H1 (cell line): ENCODE measurements around the gene DAB2IP. TPM values are rescaled to one million over a fixed set of nuclear protein-coding genes. Genes with fewer than 3 reads are reported as not detected.

Experiments used
- CTCF ChIA-PET: fragments of 300-600 bp; sonication (Branson Sonifier 250); formaldehyde crosslinking; loops from one replicate; lab custom pipeline; 2021; ENCODE audit not compliant: partially characterized antibody; lab: Charles Lee
- POLR2A ChIA-PET: fragments of 300-600 bp; sonication (Branson Sonifier 250); formaldehyde crosslinking; loops from one replicate; lab custom pipeline; 2021; ENCODE audit warnings: inconsistent platforms; ENCODE audit not compliant: partially characterized antibody; lab: Charles Lee
- DNase-seq, 2 experiments: peaks; one replicate each; pipeline versions ENCODE4 v3.0.0 to v3.0.0-alpha.2; 2010 to 2022; ENCODE audit warnings: low spot score in 2 of 2, low read depth in 1 of 2, mixed read lengths in 1 of 2
- FAIRE-seq: peaks from 2 replicates; lab custom pipeline; 2011; peaks lifted over from hg19 to GRCh38; lab: Jason Lieb, UNC
- H2AFZ ChIP-seq: 2 replicates; pipeline ENCODE4 v1.8.1; 2012; ENCODE audit warnings: low read length, inconsistent platforms
- H2AK5ac ChIP-seq: 2 replicates; pipeline ENCODE4 v1.6.1; 2013; ENCODE audit warnings: low read depth, low read length
- H2BK120ac ChIP-seq: replicated peaks from 2 replicates; pipeline ENCODE3; 2013; ENCODE audit warnings: low read depth, low read length, inconsistent platforms
- H2BK12ac ChIP-seq: 2 replicates; pipeline ENCODE4 v1.6.1; 2013; ENCODE audit warnings: low read depth, low read length
- H2BK15ac ChIP-seq: 2 replicates; pipeline ENCODE4 v1.6.1; 2013; ENCODE audit warnings: low read length
- H2BK20ac ChIP-seq: 2 replicates; pipeline ENCODE4 v1.6.1; 2013; ENCODE audit warnings: low read length
- H2BK5ac ChIP-seq: 2 replicates; pipeline ENCODE4 v1.6.1; 2013; ENCODE audit warnings: low read depth, low read length
- H3K14ac ChIP-seq: 2 replicates; pipeline ENCODE4 v1.6.1; 2013; ENCODE audit warnings: inconsistent platforms; ENCODE audit not compliant: insufficient read length
- H3K18ac ChIP-seq: 2 replicates; pipeline ENCODE4 v1.6.1; 2013; ENCODE audit warnings: low read length; ENCODE audit errors: extremely low read depth
- H3K23ac ChIP-seq: 2 replicates; pipeline ENCODE4 v1.6.1; 2013; ENCODE audit warnings: inconsistent platforms; ENCODE audit not compliant: insufficient read length
- H3K23me2 ChIP-seq: 2 replicates; pipeline ENCODE4 v1.6.1; 2013; ENCODE audit warnings: low read depth, low read length
- H3K27ac ChIP-seq: 2 replicates; pipeline ENCODE4 v1.6.1; 2011; ENCODE audit warnings: low read depth, low read length, inconsistent platforms
- H3K27me3 ChIP-seq, 4 experiments: replicated peaks in 1 of 4; 1 replicate in 1 of 4; 2 replicates in 3 of 4; pipeline versions ENCODE4 v1.6.1 to v1.8.1; 2011 to 2013; ENCODE audit warnings: low read length in 3 of 4, mild to moderate bottlenecking in 3 of 4, inconsistent platforms in 2 of 4, mixed read lengths in 2 of 4, moderate library complexity in 1 of 4; ENCODE audit not compliant: control insufficient read depth in 3 of 4, insufficient read depth in 3 of 4; ENCODE audit errors: extremely low read depth in 1 of 4
- H3K36me3 ChIP-seq, 4 experiments: 2 replicates each; pipeline versions ENCODE4 v1.6.1 to v1.8.1; 2011 to 2013; ENCODE audit warnings: mild to moderate bottlenecking in 4 of 4, low read length in 3 of 4, moderate library complexity in 2 of 4, control low read depth in 1 of 4, inconsistent platforms in 1 of 4; ENCODE audit not compliant: insufficient read depth in 4 of 4, control insufficient read depth in 2 of 4
- H3K4ac ChIP-seq: replicated peaks from 2 replicates; pipeline ENCODE3; 2013; ENCODE audit warnings: low read length, low read depth, mixed read lengths, inconsistent platforms; ENCODE audit not compliant: insufficient read length
- H3K4me1 ChIP-seq, 4 experiments: replicated peaks in 1 of 4; 1 replicate in 1 of 4; 2 replicates in 3 of 4; pipeline versions ENCODE4 v1.6.1 to v1.8.1; 2011 to 2013; ENCODE audit warnings: low read length in 3 of 4, inconsistent platforms in 2 of 4, mixed read lengths in 1 of 4; ENCODE audit not compliant: insufficient read depth in 4 of 4, control insufficient read depth in 3 of 4
- H3K4me2 ChIP-seq, 2 experiments: 2 replicates each; pipeline versions ENCODE4 v1.6.1 to v1.8.1; 2011 to 2013; ENCODE audit warnings: low read depth in 2 of 2, low read length in 2 of 2, control low read depth in 1 of 2, inconsistent platforms in 1 of 2, mild to moderate bottlenecking in 1 of 2; ENCODE audit not compliant: insufficient read depth in 1 of 2
- H3K4me3 ChIP-seq, 4 experiments: fragments of 200-600, 300-600 bp in 1 of 4; sonication (generic), shearing (Covaris generic), sonication (Bioruptor Twin) in 1 of 4; 2 replicates each; pipeline versions ENCODE4 v1.5.1 to v1.8.1; 2011 to 2016; ENCODE audit warnings: low read length in 4 of 4, low read depth in 3 of 4, control low read depth in 2 of 4, inconsistent platforms in 2 of 4, mild to moderate bottlenecking in 2 of 4, mixed read lengths in 1 of 4, moderate library complexity in 1 of 4; ENCODE audit not compliant: insufficient read depth in 2 of 4; ENCODE audit errors: extremely low read depth in 1 of 4
- H3K56ac ChIP-seq: replicated peaks from 2 replicates; pipeline ENCODE3; 2013; ENCODE audit warnings: low read depth, mild to moderate bottlenecking, mixed read lengths, low read length, inconsistent platforms; ENCODE audit not compliant: insufficient read length
- H3K79me1 ChIP-seq: 2 replicates; pipeline ENCODE4 v1.6.1; 2013; ENCODE audit warnings: low read depth, low read length, control low read depth
- H3K79me2 ChIP-seq, 2 experiments: 2 replicates each; pipeline versions ENCODE4 v1.6.1 to v1.8.1; 2012 to 2013; ENCODE audit warnings: low read length in 2 of 2, mild to moderate bottlenecking in 2 of 2, inconsistent platforms in 1 of 2; ENCODE audit not compliant: insufficient read depth in 2 of 2, control insufficient read depth in 1 of 2
- H3K9ac ChIP-seq, 4 experiments: replicated peaks in 1 of 4; 1 replicate in 1 of 4; 2 replicates in 3 of 4; pipeline versions ENCODE4 v1.6.1 to v1.8.1; 2011 to 2013; ENCODE audit warnings: low read depth in 3 of 4, low read length in 3 of 4, control low read depth in 2 of 4, mild to moderate bottlenecking in 2 of 4, moderate library complexity in 2 of 4, inconsistent platforms in 1 of 4; ENCODE audit errors: extremely low read depth in 1 of 4
- H3K9me3 ChIP-seq, 2 experiments: 2 replicates each; pipeline versions ENCODE4 v1.6.1 to v1.8.1; 2012 to 2013; ENCODE audit warnings: mild to moderate bottlenecking in 2 of 2, moderate library complexity in 2 of 2, control low read depth in 1 of 2, inconsistent platforms in 1 of 2, low read depth in 1 of 2, low read length in 1 of 2, mixed read lengths in 1 of 2; ENCODE audit not compliant: insufficient read depth in 2 of 2
- H4K20me1 ChIP-seq, 2 experiments: replicated peaks in 1 of 2; 2 replicates each; pipeline versions ENCODE3 to v1.8.1; 2011 to 2013; ENCODE audit warnings: inconsistent platforms in 2 of 2, low read length in 2 of 2, mild to moderate bottlenecking in 1 of 2; ENCODE audit not compliant: insufficient read depth in 2 of 2, control insufficient read depth in 1 of 2
- H4K5ac ChIP-seq: 2 replicates; pipeline ENCODE4 v1.6.1; 2013; ENCODE audit warnings: low read length, low read depth, mixed read lengths, inconsistent platforms; ENCODE audit not compliant: insufficient read length
- H4K8ac ChIP-seq: 2 replicates; pipeline ENCODE4 v1.8.0; 2013; ENCODE audit warnings: mild to moderate bottlenecking, moderate library complexity, low read length, inconsistent platforms; ENCODE audit not compliant: insufficient read depth; ENCODE audit errors: extremely low read depth
- H4K91ac ChIP-seq: replicated peaks from 2 replicates; pipeline ENCODE3; 2013; ENCODE audit warnings: low read length, mixed read lengths, inconsistent platforms; ENCODE audit not compliant: insufficient read length
- BCL11A ChIP-seq, 2 experiments: IDR thresholded peaks; one replicate each; pipeline ENCODE4 v1.6.1; 2011; ENCODE audit warnings: low read depth in 2 of 2, low read length in 2 of 2, mild to moderate bottlenecking in 2 of 2
- CBX5 ChIP-seq: fragments of 300-800, 300-1000 bp; sonication (generic); IDR thresholded peaks from 2 replicates; pipeline ENCODE4 v1.7.1; 2016; ENCODE audit warnings: antibody characterized with exemption, low read length, low read depth
- CHD2 ChIP-seq: IDR thresholded peaks from 2 replicates; pipeline ENCODE4 v1.6.1; 2012; ENCODE audit warnings: low read length, improper control_type of control experiment
- CREB1 ChIP-seq: IDR thresholded peaks from 2 replicates; pipeline ENCODE4 v1.6.1; 2012; ENCODE audit warnings: inconsistent platforms
- CTBP2 ChIP-seq: IDR thresholded peaks from 2 replicates; pipeline ENCODE4 v1.7.0; 2011; ENCODE audit warnings: borderline replicate concordance, mild to moderate bottlenecking, moderate library complexity, mixed read lengths, low read length; ENCODE audit not compliant: insufficient read depth, insufficient read length
- EP300 ChIP-seq, 2 experiments: IDR thresholded peaks; 1 replicate in 1 of 2; 2 replicates in 1 of 2; pipeline ENCODE4 v1.6.1; 2011 to 2012; ENCODE audit warnings: low read depth in 2 of 2, low read length in 2 of 2, mild to moderate bottlenecking in 2 of 2, borderline replicate concordance in 1 of 2, inconsistent platforms in 1 of 2, moderate library complexity in 1 of 2
- HDAC6 ChIP-seq: IDR thresholded peaks from one replicate; pipeline ENCODE4 v1.7.1; 2012; ENCODE audit warnings: low read depth, mild to moderate bottlenecking, inconsistent platforms, low read length, moderate library complexity
- RNF2 ChIP-seq: fragments of 200-900, 300-1000 bp; sonication (generic); IDR thresholded peaks from 2 replicates; pipeline ENCODE4 v1.7.1; 2016; ENCODE audit warnings: borderline replicate concordance, low read depth, mild to moderate bottlenecking, antibody characterized with exemption, low read length; ENCODE audit not compliant: poor library complexity, severe bottlenecking; ENCODE audit errors: missing control alignments
- SAP30 ChIP-seq: fragments of 300-600 bp; sonication (generic); IDR thresholded peaks from 2 replicates; pipeline ENCODE4 v1.7.1; 2012; ENCODE audit warnings: low read length, moderate library complexity, mild to moderate bottlenecking, inconsistent platforms; ENCODE audit not compliant: insufficient read depth, insufficient replicate concordance
- SP2 ChIP-seq: IDR thresholded peaks from 2 replicates; pipeline ENCODE4 v1.6.1; 2012; ENCODE audit warnings: mild to moderate bottlenecking, low read length, inconsistent platforms
- TAF1 ChIP-seq: IDR thresholded peaks from 2 replicates; pipeline ENCODE4 v1.6.1; 2011; ENCODE audit warnings: mild to moderate bottlenecking, low read depth, low read length
- ZNF274 ChIP-seq: IDR thresholded peaks from 2 replicates; pipeline ENCODE4 v1.7.0; 2012; ENCODE audit warnings: low read length, borderline replicate concordance; ENCODE audit errors: extremely low read depth
- WGBS, 2 experiments: shearing (Covaris generic) in 1 of 2; methylation state at CpG; one replicate each; pipeline versions ENCODE4 v1.1.6 to v1.1.7; 2013 to 2015; ENCODE audit warnings: low lambda C conversion rate in 2 of 2, mixed read lengths in 2 of 2, inconsistent platforms in 1 of 2, low coverage in 1 of 2, missing lambda C conversion rate in 1 of 2; ENCODE audit not compliant: insufficient replicate concordance in 2 of 2, insufficient coverage in 1 of 2, insufficient read length in 1 of 2; ENCODE audit errors: extremely low coverage in 1 of 2, missing lambda C conversion rate in 1 of 2; 5-methylcytosine and 5-hydroxymethylcytosine counted together
- polyA plus RNA-seq, 7 experiments: library from polyadenylated mRNA; depleted of rRNA in 3 of 7; stranded (reverse) in 5 of 7; unstranded in 2 of 7; fragments of >200 nt in 5 of 7; fragments of 200-250 nt in 2 of 7; gene quantifications; 1 replicate in 5 of 7; 2 replicates in 1 of 7; 4 replicates in 1 of 7; pipeline versions ENCODE4 v1.2.1 to v1.2.3, GENCODE V29; 2011 to 2013; ENCODE audit warnings: missing spikeins in 2 of 7, mixed read lengths in 2 of 7
- total RNA-seq: library from RNA; stranded (reverse); fragmentation: NEBNext Ultra II Directional; extraction: Animal tissue kit (Norgen Biotek cat#: 25700); gene quantifications from 2 replicates; pipeline ENCODE4 v1.2.1, GENCODE V29; 2021

Gene DAB2IP
- total and polyA plus RNA-seq, 2 of the 8 experiments (the other 6 are each of a cell fraction or from before 2014, with no cell fraction given), result 19.7 to 39.5 TPM

DNA sequence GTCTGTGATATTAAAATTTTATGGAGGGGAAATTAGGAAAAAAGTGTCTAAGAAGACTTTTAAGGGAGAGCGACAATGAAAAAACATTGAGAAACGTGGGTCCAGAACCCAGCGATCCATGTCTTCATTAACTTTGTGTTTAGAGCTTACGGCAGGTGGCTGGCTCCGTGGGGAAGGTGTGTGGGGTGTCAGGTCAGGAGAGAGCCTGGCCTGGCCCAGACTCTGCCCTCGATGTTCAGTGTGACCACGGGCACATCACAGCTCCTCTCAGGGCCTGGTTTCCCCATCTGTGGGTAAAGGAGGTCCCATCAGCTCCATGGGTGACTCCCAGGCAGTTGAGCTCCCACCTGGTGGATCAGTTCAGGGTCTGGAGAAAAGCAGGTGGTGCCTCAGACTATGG lies 22.1 kb downstream of the DAB2IP start:
- POLR2A ChIA-PET, result no interaction called here
- 92% methylated on average over 7 of the region's 7 CpGs; no CpG with 5 or more reads in 1 of the 2 experiments for WGBS, 2 experiments
- DNase-seq (no peak), FAIRE-seq (no peak)
- H2BK15ac ChIP-seq, result no peak overlapping the region
- CTCF ChIA-PET, result interaction anchor here (0.6 to 34.8 kb wide), 6 partner anchors 16 to 169 kb away, joined by 3 to 670 read pairs (median 7); no protein-coding TSS in a partner anchor
- no peak overlapping the region for H4K91ac ChIP-seq
- no peak overlapping the region for H4K8ac ChIP-seq
- H3K4me3 ChIP-seq, result no peak overlapping the region
- no peak overlapping the region for H3K23ac ChIP-seq
- H3K36me3 ChIP-seq, result 0 out of 8 replicates have a peak, but pooled peaks cover 0 to 1% (median 0%) of the 10 kb centered on the region in 4 experiments
- H3K18ac ChIP-seq, result no peak overlapping the region
- peak overlapping the region; percentile 50; the same call in 1 of the 2 replicates for H2BK12ac ChIP-seq
- TF ChIP-seq HDAC6 (no peak), TAF1 (no peak), ZNF274 (no peak), CREB1 (no peak), CTBP2 (no peak), SAP30 (no peak), CHD2 (no peak), RNF2 (no peak), CBX5 (no peak), EP300 (IDR thresholded peaks at IDR 0.05; ENCODE audit: borderline replicate concordance in 1 of 2, low read depth in 2 of 2, low read length in 2 of 2) (no peak), SP2 (no peak), BCL11A (IDR thresholded peaks at IDR 0.05; ENCODE audit: low read depth in 2 of 2, low read length in 2 of 2) (no peak)
- no peak overlapping the region for H2BK5ac ChIP-seq
- H4K20me1 ChIP-seq, result peaks cover 15 to 37% of the 10 kb centered on the region in 2 experiments
- no peaks in the 10 kb centered on the region for H3K23me2 ChIP-seq
- H2AK5ac ChIP-seq, result no peak overlapping the region
- no peak overlapping the region for H3K56ac ChIP-seq
- H3K4me2 ChIP-seq, result no peak overlapping the region
- H4K5ac ChIP-seq, result no peak overlapping the region
- H2BK120ac ChIP-seq, result no peak overlapping the region
- no peaks in the 10 kb centered on the region for H3K9me3 ChIP-seq
- peaks cover 3 to 11% (median 8%) of the 10 kb centered on the region in 4 experiments for H3K4me1 ChIP-seq
- no peak overlapping the region for H3K27ac ChIP-seq
- H2BK20ac ChIP-seq, result no peak overlapping the region
- H2AFZ ChIP-seq, result no peak overlapping the region
- H3K9ac ChIP-seq, result no peak overlapping the region
- H3K14ac ChIP-seq, result no peak overlapping the region
- H3K27me3 ChIP-seq, result no peaks in the 10 kb centered on the region
- H3K4ac ChIP-seq, result no peak overlapping the region
- peaks cover 0 to 12% of the 10 kb centered on the region in 2 experiments; a peak in 1 of 4 replicates for H3K79me2 ChIP-seq
- H3K79me1 ChIP-seq, result peaks cover 9% of the 10 kb centered on the region
